NOMO-1 (cell line): ENCODE measurements around the gene FOXC2.

Source experiments
- DNase-seq, 2 experiments: peaks; one replicate each; lab custom pipeline; 2025; ENCODE audit not compliant: unreplicated experiment in 2 of 2; lab: John Stamatoyannopoulos, UW

FOXC2 gene

DNA sequence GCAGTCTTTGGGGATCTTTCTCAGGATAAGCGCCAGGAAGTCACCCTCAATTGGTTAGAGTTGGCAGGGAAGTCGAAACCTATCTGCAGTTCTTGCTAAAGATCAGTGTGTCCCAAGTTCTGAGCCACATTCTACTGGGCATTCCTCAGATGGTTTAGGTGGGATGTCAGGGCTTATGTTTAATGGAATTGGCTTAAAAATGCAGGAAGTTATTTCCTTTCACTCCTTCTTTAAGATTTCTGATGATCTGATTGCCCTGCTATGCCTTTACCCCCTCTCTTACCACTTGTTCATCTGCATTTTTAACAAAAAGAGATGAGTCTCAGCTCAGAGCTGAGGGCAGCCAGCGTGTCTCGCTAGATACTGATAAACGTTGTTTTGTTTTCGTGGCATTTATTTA lies 42.5 kb downstream of the FOXC2 start:
- DNase-seq, result no peak

DNA sequence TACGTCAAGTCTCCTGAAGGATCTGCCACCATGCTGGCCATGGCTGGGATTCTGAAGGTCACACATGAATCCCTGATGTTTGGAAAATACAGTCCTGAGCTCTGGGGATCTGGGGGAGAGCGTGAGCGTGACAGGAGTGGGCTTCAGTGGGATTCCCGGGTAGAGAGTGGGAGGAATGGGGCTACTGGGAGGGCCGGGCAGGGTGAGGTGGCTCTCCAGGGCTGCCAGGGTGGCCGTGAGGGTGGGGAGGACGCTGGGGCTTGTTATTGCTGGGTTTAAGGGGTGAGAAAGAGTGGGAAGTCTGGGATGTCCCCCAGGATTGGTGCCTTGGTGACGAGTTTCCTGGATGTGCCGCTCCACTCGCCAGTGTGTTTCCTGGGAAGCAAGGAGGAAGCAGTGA lies 43.0 kb downstream of the FOXC2 start:
- DNase-seq, result no peak

DNA sequence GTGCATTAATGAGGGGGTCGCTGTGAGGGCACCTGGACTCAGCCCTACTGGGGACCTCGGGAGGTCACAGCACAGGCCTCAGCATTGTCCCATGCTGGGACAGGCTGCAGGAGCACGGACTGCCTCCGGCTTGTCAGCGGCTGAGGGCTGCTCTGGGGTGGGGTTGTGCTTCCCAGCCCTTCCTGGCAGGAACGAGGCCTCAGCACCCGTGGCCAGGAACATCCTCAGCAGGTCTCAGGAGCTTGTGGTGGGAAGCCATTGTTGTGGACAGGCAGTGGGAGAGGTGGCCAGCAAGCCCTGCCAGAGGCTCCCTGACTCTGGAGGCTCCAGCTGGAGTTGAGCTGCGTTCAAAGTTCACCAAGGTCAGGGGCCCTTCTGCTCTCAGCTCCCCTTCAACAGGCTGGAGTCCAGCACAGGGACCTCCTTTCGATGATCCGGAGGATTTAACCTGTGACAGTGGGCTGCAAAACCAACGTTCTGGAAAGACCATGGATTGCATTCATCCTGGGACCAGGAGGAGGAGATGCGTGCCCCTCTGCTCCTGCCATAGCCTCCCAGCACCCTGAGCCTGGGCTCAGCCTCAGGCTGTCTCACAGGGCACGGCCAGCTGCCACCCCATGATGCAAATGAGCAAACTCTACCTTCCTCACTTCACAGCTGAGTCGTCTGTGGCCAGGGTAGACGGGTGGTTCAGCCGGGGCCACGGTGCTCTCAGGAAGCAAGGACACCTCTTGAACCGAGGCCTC lies 44.3 kb downstream of the FOXC2 start:
- no peak for DNase-seq

DNA sequence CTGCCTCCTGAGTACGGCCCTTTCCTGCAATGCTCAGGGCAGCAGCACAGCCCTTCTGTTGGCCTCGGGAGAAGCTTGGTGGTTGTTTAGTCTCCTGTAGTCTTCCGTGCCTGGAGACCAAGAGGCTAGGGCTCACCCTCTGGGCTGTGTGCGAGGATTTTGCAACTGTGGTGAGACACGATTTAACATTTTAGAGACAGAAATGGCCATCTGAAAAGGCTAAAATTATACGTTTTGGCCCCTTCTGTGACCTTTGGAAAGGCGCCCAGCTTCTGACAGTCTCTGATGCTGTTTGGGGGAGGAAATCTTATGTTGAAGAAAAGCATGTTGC lies 44.9 kb downstream of the FOXC2 start:
- no peak for DNase-seq

DNA sequence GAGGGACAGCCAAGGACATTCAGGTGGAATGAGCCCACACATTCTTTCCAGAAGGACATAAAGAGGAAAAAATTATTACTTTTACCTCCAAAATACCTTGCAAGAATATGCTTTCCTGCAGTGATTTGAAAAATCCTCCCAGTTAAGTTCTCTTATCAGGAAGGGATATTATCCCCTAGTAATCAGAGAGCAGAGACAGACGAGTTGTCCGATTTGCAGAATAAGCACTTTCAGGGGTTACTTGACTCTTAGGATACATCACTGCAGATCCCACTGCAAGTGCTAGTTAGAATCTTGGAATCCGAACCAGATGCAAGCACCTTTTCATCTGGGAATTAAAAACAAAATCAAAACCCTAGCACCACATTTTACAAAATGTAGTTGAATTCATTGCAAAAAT lies 45.3 kb downstream of the FOXC2 start:
- DNase-seq, result no peak

DNA sequence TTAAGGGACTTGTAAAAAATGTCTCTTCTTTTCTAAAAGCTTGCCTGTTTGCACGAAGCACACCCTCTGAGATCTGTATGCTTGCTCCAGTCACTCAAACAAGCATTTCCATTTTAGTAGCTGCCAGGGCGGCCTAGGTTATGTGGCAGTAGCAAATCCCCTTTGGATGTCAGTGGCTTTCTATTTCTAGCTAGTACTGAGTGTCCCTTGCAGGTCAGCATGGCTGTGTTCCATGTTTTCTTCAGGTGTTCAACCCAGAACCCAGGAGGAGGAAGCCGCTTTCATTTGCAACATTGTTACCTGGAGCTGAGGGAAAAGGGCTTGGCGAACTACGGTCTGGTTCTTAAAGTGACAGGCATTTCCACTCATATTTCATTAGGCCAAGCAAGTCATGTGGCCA lies 48.1 kb downstream of the FOXC2 start:
- DNase-seq, result no peak

DNA sequence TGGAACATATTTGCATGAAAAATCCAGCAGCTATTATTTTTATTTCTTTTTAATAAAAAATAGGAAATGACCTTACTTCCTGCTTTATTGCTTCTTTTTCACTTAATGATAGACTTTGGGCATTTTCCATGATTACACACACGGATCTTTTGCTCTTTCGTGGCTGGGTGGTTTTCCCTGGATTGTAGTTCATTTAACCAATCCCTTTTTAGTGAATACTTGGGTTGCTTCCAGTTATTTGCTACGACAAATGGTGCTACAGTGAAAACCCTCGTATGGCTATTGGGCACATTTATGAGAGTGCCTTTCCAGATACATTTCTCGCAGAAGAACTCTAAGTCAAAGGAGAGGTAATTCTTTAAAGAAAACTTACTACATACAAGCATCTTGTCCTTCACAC lies 50.3 kb downstream of the FOXC2 start:
- no peak for DNase-seq

DNA sequence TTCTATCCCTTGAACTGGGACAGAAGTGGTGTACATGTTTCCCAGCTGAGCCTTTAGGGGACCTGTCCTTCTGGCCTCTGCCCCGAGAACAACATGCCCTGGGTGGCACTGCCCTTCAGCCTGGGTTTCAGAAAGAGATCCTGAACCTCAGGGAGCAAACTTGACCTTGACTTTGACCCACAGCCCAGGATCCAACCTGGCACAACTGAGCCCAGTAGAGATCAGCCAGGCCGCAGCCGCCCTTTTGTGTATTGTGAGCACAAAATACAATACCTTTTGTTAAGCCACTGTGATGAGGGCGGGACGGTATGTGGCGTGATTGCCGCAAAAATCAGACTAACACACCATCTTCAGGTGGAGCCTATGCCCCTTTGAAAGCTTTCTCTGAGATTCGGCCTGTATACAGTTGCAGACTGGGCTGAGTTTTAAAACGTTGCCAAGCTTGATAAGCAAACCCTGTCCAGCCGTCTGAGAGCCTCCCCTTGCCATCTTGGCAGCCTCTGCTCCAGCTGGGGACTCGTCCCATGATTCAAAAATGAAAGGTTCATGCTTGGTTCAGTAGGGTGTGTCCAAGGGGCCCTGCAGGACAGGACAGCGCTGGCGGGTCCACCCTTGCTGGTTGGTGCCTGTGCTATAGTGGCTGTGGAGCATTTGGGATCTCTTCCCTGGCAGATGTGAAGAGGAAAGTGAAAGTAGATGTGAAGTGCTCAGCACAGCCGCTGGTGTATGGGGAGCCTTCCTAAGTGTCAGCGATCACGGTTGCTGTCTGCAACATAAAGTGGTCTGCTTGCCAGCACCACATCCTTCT lies 52.0 kb downstream of the FOXC2 start:
- no peak for DNase-seq
